Right ventricle myocardium inferior (tissue), 1 donor: Measurements from ENCODE around the gene GIMAP6. TPM values are rescaled to one million over a fixed set of nuclear protein-coding genes. Genes with fewer than 3 reads are reported as not detected.
"Not testable (repeated sequence)": the region's sequence is repeated elsewhere in the genome, so short reads cannot be mapped to it uniquely, and the experiment has no call there.

Experiments used
- ATAC-seq: fragments of 200-7000 bp; cut with Tn5 transposase; one replicate; pipeline ENCODE4 v1.9.1; 2020; ENCODE audit warnings: mild to moderate bottlenecking, moderate library complexity
- DNase-seq: peaks from one replicate; pipeline ENCODE4 v3.0.0; 2021; ENCODE audit errors: missing footprints
- intact Hi-C: fragments of 100-400 bp; cut with DNase I; formaldehyde crosslinking; loops from one replicate; pipeline ENCODE4 v1.11.0; 2022
- total RNA-seq: library from RNA; stranded (reverse); fragmentation: NEBNext Ultra II Directional; extraction: Animal tissue kit (Norgen Biotek cat#: 25700); gene quantifications from one replicate; pipeline ENCODE4 v1.2.1, GENCODE V29; 2021
- donor health status: DM: no; HTN: yes; CAD: no; lungs with severe emphysema.

GIMAP6 gene
- total RNA-seq, 1 donor from 2014 or later: 33.5 TPM

DNA sequence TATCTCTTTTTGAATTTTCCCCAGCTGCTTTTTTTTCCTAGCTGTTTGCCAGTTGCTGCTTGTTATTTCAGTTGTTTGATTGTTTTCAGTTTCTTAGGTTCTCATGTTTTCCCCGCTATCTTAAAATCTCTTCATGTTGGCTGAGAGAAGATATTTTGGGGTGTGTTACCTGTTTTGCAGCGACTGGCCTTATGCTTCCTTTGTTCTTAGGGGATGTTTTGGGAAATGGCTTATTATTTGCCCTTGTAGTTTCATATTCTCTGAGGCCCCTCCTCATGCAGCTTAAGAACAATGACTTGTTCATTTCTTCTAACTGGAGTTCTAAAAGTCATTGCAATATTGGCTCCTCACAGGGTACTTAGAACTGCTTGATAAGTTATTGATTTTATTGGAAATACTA lies 28.6 kb downstream of the GIMAP6 start:
- ATAC-seq, intact Hi-C loops, DNase-seq: not testable (repeated sequence)

DNA sequence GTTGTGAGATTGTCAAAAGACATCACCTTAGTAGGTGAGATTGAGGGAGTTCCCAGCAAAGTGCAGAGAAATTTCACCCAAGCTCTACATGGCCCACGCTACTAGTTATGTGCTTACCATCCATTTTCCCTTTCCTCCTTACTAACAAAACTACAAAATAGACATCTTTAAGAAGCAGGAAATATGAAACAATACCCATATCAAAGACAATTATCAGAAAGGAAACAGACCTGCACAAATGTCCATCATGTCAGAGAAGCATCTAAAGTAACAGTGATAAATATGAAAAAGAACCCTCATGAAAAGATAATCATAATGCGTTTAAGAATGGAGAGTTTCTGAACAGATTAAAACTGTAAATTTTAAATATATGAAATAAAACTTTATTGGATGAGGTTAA lies 36.8 kb downstream of the GIMAP6 start:
- no peak for DNase-seq
- no peak for ATAC-seq
- intact Hi-C loops: no loop called here

DNA sequence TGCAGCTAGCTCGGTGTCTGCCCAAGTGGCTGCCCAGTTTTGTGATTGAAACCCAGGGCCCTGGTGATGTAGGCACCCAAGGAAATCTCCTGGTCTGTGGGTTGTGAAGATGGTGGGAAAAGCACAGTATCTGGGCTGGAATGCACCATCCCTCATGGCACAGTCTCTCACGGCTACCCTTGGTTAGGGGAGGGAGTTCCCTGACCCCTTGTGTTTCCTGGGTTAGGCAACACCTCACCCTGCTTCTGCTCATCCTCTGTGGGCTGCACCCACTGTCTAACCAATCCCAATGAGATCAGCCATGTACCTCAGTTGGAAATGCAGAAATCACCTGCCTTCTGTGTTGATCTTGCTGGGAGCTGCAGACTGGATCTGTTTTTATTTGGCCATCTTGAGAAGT lies 37.4 kb downstream of the GIMAP6 start:
- ATAC-seq: no peak
- no peak for DNase-seq
- intact Hi-C loops: no loop called here

DNA sequence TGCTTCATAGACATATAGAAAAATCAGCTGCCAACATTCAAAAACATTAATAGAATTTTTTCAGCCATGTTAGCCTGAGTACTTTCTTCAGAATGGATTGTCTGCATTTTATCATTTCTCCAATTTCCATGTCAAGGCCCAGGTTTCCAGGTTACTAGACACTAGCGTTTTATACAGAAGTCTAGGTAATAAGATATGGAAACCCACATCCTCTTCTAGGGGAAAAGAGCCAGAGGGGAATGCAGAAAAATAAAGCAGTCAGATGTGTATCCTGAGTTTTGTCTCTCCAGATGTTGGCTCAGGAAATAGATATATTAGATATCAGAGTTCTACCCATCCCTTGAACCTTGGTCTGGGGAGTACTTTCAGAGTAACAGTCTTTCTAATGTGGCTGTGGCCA lies 44.6 kb downstream of the GIMAP6 start:
- no peak for ATAC-seq
- no peak for DNase-seq
- intact Hi-C loops: loop anchor here (5.0 kb wide), 1 partner anchor 40 kb away; no protein-coding TSS in a partner anchor

DNA sequence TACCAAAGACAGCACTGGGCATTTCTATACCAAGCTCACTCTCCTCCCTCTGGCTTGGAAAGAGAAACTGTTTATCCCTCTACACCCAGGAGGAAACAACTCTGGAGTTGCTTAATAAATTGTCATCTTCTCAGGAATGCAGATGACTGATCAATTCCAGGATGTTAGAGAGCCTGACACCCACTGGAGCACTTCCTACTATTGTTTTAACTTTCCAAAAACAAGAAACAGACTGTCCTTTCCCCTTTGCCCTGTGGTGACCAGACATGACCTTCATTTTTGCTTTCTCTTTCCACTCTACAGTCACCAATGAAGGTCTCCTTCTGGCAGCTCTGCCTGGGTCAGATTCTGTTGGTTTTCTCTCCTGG lies 45.4 kb downstream of the GIMAP6 start:
- DNase-seq (no peak), ATAC-seq (peak; percentile 81)
- intact Hi-C loops: loop anchor here (5.0 kb wide), 1 partner anchor 41 kb away; no protein-coding TSS in a partner anchor

DNA sequence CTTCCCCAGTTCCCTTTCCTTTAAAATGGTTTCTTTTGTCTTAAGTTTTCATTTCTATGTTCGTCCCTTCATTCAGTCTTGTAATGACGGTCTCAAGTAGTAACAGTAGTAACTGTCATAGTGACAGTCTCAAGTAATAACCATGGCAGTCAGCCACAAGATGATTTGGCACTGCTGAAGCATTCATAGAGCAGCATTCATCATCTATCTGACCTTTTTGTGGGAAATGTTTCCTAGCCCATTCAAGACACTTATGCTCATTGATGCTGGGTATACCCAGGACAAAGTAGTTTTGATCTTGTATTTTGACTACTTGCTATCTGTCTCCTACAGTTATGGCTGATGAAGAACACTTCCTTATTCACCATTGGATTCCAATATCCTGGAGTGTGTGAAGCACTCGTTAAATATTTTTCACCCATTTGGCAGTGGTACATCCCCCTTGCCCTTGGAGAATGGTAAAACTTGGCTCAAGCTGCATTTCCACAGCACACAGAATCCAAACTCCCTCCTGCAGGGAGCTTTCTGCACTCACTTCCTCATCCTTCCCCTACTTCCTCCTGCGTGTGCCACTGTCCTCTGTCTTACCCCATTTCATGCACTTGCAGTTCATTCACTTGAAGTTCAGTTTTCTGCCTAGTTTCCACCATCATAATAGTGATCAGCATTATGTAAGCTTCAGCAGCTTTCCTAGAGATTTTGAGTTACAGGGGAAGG lies 46.0 kb downstream of the GIMAP6 start:
- DNase-seq: no peak
- peak; percentile 71 for ATAC-seq
- intact Hi-C loops: loop anchor here (5.0 kb wide), 1 partner anchor 41 kb away; no protein-coding TSS in a partner anchor

DNA sequence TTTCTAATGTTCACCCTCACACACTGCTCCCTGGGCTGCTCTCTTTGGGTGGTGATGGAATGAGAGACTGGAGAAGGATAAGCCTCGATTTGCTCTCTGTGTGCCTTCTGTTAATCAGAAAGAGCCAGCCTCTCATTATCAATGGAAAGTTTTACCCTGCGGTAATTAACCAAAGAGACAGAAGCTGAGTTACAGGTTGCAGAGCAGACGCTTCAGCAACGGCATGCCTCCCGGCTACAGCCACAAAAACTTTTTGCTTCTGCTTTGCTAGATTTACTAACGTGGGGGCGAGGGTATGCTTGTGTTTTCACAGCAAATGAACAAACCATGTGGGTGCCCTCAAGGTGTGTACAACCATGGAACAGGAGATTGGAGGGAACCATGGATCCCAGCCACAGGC lies 47.0 kb downstream of the GIMAP6 start:
- ATAC-seq (no peak), DNase-seq (no peak)
- intact Hi-C loops: loop anchor here (5.0 kb wide), 1 partner anchor 42 kb away; no protein-coding TSS in a partner anchor

DNA sequence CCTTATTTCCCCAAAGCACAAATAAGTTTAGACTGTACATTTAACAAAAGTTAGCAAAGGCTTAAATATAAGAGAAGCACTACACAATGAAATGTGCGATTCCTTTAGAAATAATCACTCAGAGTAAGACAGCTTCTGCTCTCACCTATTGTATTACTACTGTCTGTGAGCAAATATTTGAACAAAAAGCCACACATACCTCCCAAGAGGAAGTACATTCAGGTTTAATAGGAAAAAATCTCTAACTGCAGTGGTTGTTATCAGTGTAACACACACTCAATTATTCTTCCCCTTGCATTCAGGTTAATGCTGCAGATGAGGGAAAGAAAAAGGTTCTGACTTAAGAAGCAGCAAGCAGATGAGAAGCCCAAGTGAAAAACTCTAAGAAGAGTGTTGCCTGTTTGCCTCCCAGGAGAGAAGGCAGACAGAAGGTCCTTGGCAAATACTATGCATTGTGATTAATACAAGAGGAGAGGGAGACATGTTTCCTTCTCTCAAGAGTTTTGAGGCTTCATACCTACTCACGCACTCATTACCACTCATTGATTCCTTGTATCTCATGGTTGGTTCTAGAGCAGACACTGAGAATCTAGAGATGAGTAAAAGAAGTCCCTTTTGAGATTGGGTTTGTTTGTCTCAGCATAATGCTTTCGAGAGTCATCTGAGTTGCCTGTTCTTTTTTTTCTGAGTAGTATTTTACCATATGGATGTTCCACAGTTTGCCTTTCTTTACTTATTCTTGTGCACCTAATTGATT lies 51.4 kb downstream of the GIMAP6 start:
- intact Hi-C loops: no loop called here
- DNase-seq (no peak), ATAC-seq (no peak)

DNA sequence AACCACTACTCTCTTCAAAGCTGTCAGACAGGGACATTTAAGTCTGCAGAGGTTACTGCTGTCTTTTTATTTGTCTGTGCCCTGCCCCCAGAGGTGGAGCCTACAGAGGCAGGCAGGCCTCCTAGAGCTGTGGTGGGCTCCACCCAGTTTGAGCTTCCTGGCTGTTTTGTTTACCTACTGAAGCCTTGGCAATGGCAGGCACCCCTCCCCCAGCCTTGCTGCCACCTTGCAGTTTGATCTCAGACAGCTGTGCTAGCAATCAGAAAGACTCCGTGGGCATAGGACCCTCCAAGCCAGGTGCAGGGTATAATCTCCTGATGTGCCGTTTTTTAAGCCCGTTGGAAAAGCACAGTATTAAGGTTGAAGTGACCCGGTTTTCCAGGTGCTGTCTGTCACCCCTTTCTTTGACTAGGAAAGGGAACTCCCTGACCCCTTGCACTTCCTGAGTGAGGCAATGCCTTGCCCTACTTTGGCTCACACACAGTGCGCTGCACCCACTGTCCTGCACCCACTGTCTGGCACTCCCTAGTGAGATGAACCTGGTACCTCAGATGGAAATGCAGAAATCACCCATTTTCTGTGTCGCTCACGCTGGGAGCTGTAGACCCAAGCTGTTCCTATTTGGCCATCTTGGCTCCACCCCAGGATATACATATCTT lies 52.1 kb downstream of the GIMAP6 start:
- DNase-seq, ATAC-seq, intact Hi-C loops: not testable (repeated sequence)

Other genes starting within 250 kb of the GIMAP6 start
- gene GIMAP8, start 181.8 kb downstream of the GIMAP6 start, total RNA-seq: 14.9 TPM
- 21.4 TPM for gene GIMAP7, start 117.5 kb downstream of the GIMAP6 start, total RNA-seq
- gene GIMAP4, start 65.0 kb downstream of the GIMAP6 start, total RNA-seq: 38.4 TPM
- 6.2 TPM for gene GIMAP2, start 53.3 kb upstream of the GIMAP6 start, total RNA-seq
- 5.8 TPM for gene GIMAP1, start 84.2 kb upstream of the GIMAP6 start, total RNA-seq
- 9.0 TPM for gene GIMAP5, start 105.0 kb upstream of the GIMAP6 start, total RNA-seq
- 43.1 TPM for gene TMEM176B, start 168.0 kb upstream of the GIMAP6 start, total RNA-seq
- 31.1 TPM for gene TMEM176A, start 168.4 kb upstream of the GIMAP6 start, total RNA-seq
- gene AOC1, start 220.1 kb upstream of the GIMAP6 start, total RNA-seq: 0.27 TPM